K562 (cell line): Measurements from ENCODE around the gene ADAM23. TPM values are rescaled to one million over a fixed set of nuclear protein-coding genes. Genes with fewer than 3 reads are reported as not detected.

Source experiments
- ATF4 ChIP-seq: fragments of 450-650 bp; formaldehyde crosslinking; IDR thresholded peaks from 2 replicates; pipeline ENCODE4 v1.4.0; 2022; ENCODE audit warnings: mild to moderate bottlenecking, moderate library complexity
- BMI1 ChIP-seq: fragments of 150-350 bp; IDR thresholded peaks from 2 replicates; pipeline ENCODE4 v1.6.1; 2014; ENCODE audit warnings: low read length
- ELK3 ChIP-seq: fragments of 450-650 bp; formaldehyde crosslinking; IDR thresholded peaks from 2 replicates; pipeline ENCODE4 v1.4.0; 2020; ENCODE audit warnings: mild to moderate bottlenecking
- FOXP1 ChIP-seq: sonication (generic); formaldehyde crosslinking; IDR thresholded peaks from 2 replicates; pipeline ENCODE4 v1.8.0; 2022; ENCODE audit warnings: mild to moderate bottlenecking, missing genetic modification reagents
- HDAC2 ChIP-seq: fragments of 450-650 bp; IDR thresholded peaks from 2 replicates; pipeline ENCODE4 v1.6.1; 2016; ENCODE audit warnings: mild to moderate bottlenecking
- LARP7 ChIP-seq: fragments of 450-650 bp; IDR thresholded peaks from 2 replicates; pipeline ENCODE4 v1.6.1; 2016
- MAFF ChIP-seq: IDR thresholded peaks from 2 replicates; pipeline ENCODE4 v1.6.1; 2012; ENCODE audit warnings: low read length, improper control_type of control experiment
- PTTG1 ChIP-seq: fragments of 450-650 bp; IDR thresholded peaks from 2 replicates; pipeline ENCODE4 v1.6.1; 2016; ENCODE audit warnings: low read depth, mild to moderate bottlenecking, missing genetic modification characterization, missing compliant biosample characterization
- SMARCA4 ChIP-seq: fragments of 450-650 bp; IDR thresholded peaks from 2 replicates; pipeline ENCODE4 v1.6.1; 2016
- TAL1 ChIP-seq: fragments of 450-650 bp; IDR thresholded peaks from 2 replicates; pipeline ENCODE4 v1.6.1; 2016; ENCODE audit warnings: mild to moderate bottlenecking
- YBX1 ChIP-seq: fragments of 450-650 bp; IDR thresholded peaks from 2 replicates; pipeline ENCODE4 v1.7.1; 2016; ENCODE audit warnings: mild to moderate bottlenecking
- YY1 ChIP-seq, 3 experiments: IDR thresholded peaks; 2 replicates each; pipeline ENCODE4 v1.6.1; 2011; ENCODE audit warnings: low read length in 2 of 3, mild to moderate bottlenecking in 2 of 3, moderate library complexity in 2 of 3, borderline replicate concordance in 1 of 3, control low read depth in 1 of 3, low read depth in 1 of 3; ENCODE audit not compliant: insufficient read depth in 3 of 3, insufficient replicate concordance in 2 of 3, control insufficient read depth in 1 of 3, insufficient read length in 1 of 3; ENCODE audit errors: extremely low read depth in 1 of 3
- ZNF316 ChIP-seq: fragments of 450-650 bp; IDR thresholded peaks from 2 replicates; pipeline ENCODE4 v1.6.1; 2016
- ZNF41 ChIP-seq: fragments of 250-450 bp; sonication (Bioruptor Pico); conservative IDR thresholded peaks from 2 replicates; pipeline ENCODE4 v1.4.0; 2020; ENCODE audit warnings: mild to moderate bottlenecking
- ZNF507 ChIP-seq: conservative IDR thresholded peaks from 2 replicates; pipeline ENCODE4 v1.6.1; 2017; ENCODE audit warnings: missing genetic modification characterization, missing compliant biosample characterization
- ZNF644 ChIP-seq: fragments of 200-800 bp; sonication (Bioruptor generic); IDR thresholded peaks from 2 replicates; pipeline ENCODE4 v1.6.1; 2016; ENCODE audit warnings: low read depth, missing genetic modification characterization, missing compliant biosample characterization
- polyA plus RNA-seq, 8 experiments: library from polyadenylated mRNA; depleted of rRNA in 4 of 8; stranded (reverse) in 5 of 8; unstranded in 3 of 8; fragments of >200 nt; fragmentation: Nextera tagmentation in 2 of 8; fragmentation: Illumina TruSeq in 1 of 8; extraction: Ambion mirVana in 2 of 8; extraction: Trizol in 1 of 8; gene quantifications; 2 replicates each; pipeline versions ENCODE4 v1.2.1 to v1.2.3, GENCODE V29; 2011 to 2014; ENCODE audit warnings: inconsistent platforms in 1 of 8, missing spikeins in 1 of 8
- total RNA-seq, 7 experiments: library from RNA; depleted of rRNA in 6 of 7; stranded (reverse); fragments of >200 nt in 6 of 7; fragmentation: Illumina TruSeq in 2 of 7; extraction: Trizol in 2 of 7; gene quantifications; 2 replicates each; pipeline versions ENCODE4 v1.2.1 to v1.2.3, GENCODE V29; 2011 to 2021; ENCODE audit warnings: low replicate concordance in 1 of 7
- TF ChIP-seq, protein P1 (sequence below): sonication (generic); formaldehyde crosslinking; IDR thresholded peaks from 2 replicates; pipeline ENCODE4 v1.8.0; 2022; ENCODE audit warnings: mild to moderate bottlenecking, missing genetic modification reagents
- TF ChIP-seq, protein P2 (sequence below): fragments of 250-450 bp; sonication (Bioruptor Pico); IDR thresholded peaks from 2 replicates; pipeline ENCODE4 v1.4.0; 2020; ENCODE audit warnings: mild to moderate bottlenecking, moderate library complexity, borderline replicate concordance
- TF ChIP-seq, protein P3 (sequence below), 2 experiments: fragments of 150-350 bp in 1 of 2; IDR thresholded peaks; 2 replicates each; pipeline ENCODE4 v1.6.1; 2012 to 2016; ENCODE audit warnings: low read depth in 2 of 2, low read length in 2 of 2, mild to moderate bottlenecking in 1 of 2, moderate library complexity in 1 of 2

The ADAM23 gene
- total and polyA plus RNA-seq, 9 of the 15 experiments (the other 6 are each of a cell fraction or from before 2014, with no cell fraction given): 0.02 TPM; not detected in 8

GRCh38 chr2:206438196-206438724 lies 5.1 kb upstream of the ADAM23 start (continued):
- TF ChIP-seq, protein P1, sequence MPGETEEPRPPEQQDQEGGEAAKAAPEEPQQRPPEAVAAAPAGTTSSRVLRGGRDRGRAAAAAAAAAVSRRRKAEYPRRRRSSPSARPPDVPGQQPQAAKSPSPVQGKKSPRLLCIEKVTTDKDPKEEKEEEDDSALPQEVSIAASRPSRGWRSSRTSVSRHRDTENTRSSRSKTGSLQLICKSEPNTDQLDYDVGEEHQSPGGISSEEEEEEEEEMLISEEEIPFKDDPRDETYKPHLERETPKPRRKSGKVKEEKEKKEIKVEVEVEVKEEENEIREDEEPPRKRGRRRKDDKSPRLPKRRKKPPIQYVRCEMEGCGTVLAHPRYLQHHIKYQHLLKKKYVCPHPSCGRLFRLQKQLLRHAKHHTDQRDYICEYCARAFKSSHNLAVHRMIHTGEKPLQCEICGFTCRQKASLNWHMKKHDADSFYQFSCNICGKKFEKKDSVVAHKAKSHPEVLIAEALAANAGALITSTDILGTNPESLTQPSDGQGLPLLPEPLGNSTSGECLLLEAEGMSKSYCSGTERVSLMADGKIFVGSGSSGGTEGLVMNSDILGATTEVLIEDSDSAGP (CRISPR knock-in tag): no peak
- TF ChIP-seq BMI1 (no peak), SMARCA4 (no peak), ZNF507 (tag) (no peak), PTTG1 (tag) (no peak), ELK3 (no peak), TAL1 (no peak), YY1 (IDR thresholded peaks at IDR 0.05; ENCODE audit: borderline replicate concordance in 1 of 3, control insufficient read depth in 1 of 3, extremely low read depth in 1 of 3, insufficient read depth in 3 of 3, insufficient read length in 1 of 3, insufficient replicate concordance in 2 of 3, low read depth in 1 of 3, low read length in 2 of 3) (no peak), ZNF316 (peak; percentile 61), MAFF (peak; percentile 60), ATF4 (CRISPR knock-in tag) (no peak), FOXP1 (no peak), ZNF644 (tag) (no peak), YBX1 (no peak), HDAC2 (no peak), LARP7 (no peak), ZNF41 (CRISPR knock-in tag) (no peak)
- TF ChIP-seq, protein P2, sequence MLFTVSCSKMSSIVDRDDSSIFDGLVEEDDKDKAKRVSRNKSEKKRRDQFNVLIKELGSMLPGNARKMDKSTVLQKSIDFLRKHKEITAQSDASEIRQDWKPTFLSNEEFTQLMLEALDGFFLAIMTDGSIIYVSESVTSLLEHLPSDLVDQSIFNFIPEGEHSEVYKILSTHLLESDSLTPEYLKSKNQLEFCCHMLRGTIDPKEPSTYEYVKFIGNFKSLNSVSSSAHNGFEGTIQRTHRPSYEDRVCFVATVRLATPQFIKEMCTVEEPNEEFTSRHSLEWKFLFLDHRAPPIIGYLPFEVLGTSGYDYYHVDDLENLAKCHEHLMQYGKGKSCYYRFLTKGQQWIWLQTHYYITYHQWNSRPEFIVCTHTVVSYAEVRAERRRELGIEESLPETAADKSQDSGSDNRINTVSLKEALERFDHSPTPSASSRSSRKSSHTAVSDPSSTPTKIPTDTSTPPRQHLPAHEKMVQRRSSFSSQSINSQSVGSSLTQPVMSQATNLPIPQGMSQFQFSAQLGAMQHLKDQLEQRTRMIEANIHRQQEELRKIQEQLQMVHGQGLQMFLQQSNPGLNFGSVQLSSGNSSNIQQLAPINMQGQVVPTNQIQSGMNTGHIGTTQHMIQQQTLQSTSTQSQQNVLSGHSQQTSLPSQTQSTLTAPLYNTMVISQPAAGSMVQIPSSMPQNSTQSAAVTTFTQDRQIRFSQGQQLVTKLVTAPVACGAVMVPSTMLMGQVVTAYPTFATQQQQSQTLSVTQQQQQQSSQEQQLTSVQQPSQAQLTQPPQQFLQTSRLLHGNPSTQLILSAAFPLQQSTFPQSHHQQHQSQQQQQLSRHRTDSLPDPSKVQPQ (CRISPR knock-in tag): no peak
- TF ChIP-seq, protein P3, sequence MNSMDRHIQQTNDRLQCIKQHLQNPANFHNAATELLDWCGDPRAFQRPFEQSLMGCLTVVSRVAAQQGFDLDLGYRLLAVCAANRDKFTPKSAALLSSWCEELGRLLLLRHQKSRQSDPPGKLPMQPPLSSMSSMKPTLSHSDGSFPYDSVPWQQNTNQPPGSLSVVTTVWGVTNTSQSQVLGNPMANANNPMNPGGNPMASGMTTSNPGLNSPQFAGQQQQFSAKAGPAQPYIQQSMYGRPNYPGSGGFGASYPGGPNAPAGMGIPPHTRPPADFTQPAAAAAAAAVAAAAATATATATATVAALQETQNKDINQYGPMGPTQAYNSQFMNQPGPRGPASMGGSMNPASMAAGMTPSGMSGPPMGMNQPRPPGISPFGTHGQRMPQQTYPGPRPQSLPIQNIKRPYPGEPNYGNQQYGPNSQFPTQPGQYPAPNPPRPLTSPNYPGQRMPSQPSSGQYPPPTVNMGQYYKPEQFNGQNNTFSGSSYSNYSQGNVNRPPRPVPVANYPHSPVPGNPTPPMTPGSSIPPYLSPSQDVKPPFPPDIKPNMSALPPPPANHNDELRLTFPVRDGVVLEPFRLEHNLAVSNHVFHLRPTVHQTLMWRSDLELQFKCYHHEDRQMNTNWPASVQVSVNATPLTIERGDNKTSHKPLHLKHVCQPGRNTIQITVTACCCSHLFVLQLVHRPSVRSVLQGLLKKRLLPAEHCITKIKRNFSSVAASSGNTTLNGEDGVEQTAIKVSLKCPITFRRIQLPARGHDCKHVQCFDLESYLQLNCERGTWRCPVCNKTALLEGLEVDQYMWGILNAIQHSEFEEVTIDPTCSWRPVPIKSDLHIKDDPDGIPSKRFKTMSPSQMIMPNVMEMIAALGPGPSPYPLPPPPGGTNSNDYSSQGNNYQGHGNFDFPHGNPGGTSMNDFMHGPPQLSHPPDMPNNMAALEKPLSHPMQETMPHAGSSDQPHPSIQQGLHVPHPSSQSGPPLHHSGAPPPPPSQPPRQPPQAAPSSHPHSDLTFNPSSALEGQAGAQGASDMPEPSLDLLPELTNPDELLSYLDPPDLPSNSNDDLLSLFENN (IDR thresholded peaks at IDR 0.05; ENCODE audit: low read depth in 2 of 2, low read length in 2 of 2): no peak
